Effector CD4-positive, alpha-beta T cell (primary cell): ENCODE results near the gene LRRC2.

Source experiments
- DNase-seq: peaks from one replicate; pipeline ENCODE4 v3.0.0-alpha.2; 2020

LRRC2 gene

DNA sequence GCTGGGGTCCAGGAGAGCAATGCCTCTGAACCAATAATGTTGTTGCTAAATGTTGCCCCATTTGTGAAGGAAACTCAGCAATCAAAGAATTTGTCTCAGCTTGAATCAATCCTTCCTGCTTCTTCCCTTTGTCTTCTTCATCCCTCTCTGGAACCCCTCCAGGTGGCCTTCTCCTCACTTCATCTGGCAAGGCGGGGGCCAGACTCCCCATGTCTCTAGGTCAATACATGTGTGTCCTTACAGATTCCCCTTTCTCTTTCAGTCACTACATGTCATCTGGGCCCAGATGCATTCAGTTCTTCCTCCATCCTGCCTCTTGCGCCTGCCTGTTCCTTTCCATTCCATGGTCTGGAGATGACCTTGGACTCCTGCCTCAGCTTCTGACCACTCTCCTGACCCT lies 93.4 kb downstream of the LRRC2 start:
- DNase-seq: no peak

DNA sequence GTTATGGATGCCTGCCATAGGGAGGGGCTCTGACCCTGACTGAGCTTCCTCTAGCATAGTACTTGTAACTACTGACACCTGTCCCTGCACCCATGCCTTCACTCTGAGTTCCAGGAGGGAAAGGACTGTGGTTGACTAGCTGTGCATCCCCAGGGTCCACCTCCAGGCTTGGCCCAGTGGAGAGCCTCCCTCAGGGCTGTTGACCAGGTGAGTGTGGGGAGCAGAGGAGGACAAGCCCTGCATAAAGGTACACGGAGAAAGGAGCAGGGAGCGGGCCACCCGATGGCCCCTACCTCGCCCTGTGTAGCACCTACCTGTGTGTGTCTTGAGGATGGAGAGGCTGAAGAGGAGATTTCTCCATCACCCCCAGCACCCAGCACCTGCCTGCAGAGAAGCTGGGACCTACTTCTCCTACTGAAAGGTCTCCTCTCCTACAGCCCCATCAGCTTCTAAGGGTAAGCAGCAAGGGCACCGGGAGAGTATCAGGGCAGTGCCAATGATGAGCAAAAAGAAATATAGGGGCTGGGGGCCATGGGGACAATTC lies 94.7 kb downstream of the LRRC2 start:
- DNase-seq: no peak

DNA sequence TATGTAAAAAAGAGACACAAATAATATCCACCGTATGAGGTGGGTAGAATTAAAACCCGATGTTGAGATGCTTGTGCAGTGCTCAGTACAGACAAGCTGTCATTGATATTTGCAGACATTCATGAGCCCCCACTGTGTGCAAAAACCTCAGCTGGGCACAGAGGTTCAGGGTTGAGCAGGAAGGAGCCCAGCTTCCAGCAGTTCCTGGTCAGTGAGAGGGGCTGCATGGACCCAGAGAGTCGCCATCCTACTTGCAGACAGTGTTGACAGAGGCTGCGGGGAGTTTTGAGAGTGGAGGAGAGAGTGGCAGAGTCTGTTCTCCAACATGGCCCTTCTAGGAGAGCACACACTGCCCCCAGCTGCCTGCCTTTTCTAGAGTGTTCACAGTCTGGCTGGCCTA lies 95.3 kb downstream of the LRRC2 start:
- no peak for DNase-seq

- DNase-seq: no peak
Observed at GRCh38 chr3:46469680-46470357, 96.3 kb downstream of the LRRC2 start.

DNA sequence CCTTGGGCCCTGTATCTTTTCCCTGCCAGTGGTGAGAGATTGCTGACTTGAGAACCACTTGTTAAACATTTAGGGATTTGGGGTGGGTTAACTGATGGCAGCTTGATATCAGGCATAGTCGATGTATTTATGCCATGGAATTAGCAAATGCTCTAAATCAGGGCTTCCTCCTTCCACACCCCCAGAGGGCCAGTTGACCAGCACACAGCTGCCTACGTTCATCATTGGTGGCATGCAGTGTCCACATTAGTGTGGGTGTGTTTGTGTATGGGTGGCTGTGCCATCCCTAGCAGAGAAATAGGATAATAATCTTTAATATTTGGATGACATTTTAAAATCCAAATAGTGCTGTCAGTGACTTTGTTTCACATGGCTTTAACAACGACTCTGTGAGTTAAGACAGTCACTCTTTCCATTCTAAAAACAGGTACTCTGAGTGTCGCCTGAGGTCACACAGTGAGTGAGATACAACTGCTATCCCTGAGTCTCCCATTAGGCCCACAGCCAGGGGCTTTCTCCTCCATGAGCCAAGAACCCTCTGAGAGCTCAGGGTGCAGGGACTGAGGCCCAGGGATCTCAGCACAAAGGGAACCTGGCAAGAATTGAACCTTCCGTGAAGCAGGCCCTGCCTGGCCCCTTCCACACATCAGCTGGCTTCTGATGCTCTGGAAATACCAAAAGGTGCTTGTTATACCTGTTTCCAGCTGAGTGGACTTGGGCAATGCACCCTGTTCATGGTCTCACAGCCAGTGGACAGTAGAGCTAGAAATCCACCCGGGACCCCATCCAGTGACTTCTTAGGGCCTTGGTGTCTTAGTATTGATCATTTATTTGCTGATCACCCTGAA lies 97.1 kb downstream of the LRRC2 start:
- no peak for DNase-seq

DNA sequence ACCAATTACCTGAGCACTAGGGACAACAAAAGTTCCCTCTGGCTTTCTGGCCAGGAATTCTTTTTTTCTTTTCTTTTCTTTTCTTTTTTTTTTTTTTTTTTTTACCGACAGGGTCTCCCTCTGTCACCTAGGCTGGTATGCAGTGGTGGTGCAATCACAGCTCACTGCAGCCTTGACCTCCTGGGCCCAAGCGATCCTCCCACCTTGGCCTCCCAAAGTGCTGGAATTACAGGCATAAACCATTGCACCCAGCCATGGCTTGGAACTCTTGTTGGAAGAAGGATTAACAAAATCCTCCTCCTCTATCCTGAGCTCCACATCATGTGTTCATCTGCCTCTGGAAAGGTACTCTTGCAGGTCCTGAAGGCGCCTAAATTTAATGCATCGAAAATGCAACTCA lies 98.5 kb downstream of the LRRC2 start:
- DNase-seq: no peak

DNA sequence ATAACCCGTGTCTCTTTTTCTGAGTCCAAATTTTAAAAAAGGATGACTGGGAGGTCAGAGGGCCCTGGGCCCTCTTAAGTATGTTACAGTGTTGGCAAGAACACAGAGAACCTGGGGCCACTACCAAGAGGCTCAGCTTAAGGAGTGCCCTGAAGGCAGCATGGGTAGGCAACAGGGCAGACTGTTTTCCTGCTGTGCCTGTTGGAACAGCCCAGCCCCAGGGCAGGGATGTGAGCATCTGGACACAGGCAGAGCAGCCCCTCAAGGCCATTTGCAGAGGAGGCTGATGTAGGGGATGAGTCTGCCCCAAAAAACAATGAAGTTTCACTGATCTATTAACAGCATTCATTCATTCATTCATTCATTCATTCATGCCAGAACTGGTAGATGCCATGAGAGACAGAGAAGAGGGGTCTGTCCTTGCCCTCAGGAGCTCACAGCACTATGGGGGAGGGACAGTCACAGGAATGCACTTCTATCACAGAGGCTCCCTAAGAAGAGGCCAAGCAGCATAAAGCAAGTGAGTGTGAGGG lies 99.2 kb downstream of the LRRC2 start:
- DNase-seq: no peak

DNA sequence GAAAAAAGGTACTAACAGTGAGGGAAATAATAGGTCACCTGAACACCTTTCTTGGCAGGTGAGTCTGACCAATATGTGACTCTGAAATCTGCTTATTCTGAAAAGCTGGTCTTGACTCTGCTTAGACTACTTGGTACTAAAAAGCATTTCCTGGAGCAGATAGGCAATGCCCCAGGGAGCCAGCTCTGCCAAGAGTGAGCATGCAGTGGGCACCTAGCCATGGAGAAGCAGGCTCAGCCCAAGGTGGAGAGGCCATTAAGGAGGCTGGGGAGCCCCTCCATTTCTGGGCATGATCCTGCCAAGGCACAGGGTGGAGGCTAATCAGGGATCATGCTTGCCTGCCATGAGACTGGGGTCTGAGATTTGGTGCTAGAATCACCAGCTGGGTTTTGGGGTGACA lies 99.8 kb downstream of the LRRC2 start:
- DNase-seq: no peak
